DND-41 (cell line): ENCODE data around the gene SLC45A3.

Source experiments
- EZH2 ChIP-seq: IDR thresholded peaks from 3 replicates; pipeline ENCODE4 v1.6.1; 2012; ENCODE audit warnings: borderline replicate concordance, low read depth, mild to moderate bottlenecking, moderate library complexity, low read length, inconsistent platforms; ENCODE audit not compliant: severe bottlenecking
- TF ChIP-seq, protein P1 (sequence below): IDR thresholded peaks from 2 replicates; pipeline ENCODE4 v1.5.1; 2012; ENCODE audit warnings: borderline replicate concordance, low read length, moderate library complexity, mild to moderate bottlenecking; ENCODE audit not compliant: poor library complexity, severe bottlenecking; ENCODE audit errors: extremely low read depth

GRCh38 chr1:205620269-205620668, 60.0 kb downstream of the SLC45A3 start:
- TF ChIP-seq EZH2: no peak
- TF ChIP-seq, protein P1, sequence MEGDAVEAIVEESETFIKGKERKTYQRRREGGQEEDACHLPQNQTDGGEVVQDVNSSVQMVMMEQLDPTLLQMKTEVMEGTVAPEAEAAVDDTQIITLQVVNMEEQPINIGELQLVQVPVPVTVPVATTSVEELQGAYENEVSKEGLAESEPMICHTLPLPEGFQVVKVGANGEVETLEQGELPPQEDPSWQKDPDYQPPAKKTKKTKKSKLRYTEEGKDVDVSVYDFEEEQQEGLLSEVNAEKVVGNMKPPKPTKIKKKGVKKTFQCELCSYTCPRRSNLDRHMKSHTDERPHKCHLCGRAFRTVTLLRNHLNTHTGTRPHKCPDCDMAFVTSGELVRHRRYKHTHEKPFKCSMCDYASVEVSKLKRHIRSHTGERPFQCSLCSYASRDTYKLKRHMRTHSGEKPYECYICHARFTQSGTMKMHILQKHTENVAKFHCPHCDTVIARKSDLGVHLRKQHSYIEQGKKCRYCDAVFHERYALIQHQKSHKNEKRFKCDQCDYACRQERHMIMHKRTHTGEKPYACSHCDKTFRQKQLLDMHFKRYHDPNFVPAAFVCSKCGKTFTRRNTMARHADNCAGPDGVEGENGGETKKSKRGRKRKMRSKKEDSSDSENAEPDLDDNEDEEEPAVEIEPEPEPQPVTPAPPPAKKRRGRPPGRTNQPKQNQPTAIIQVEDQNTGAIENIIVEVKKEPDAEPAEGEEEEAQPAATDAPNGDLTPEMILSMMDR: no peak
